NCI-H748 (cell line): Measurements from ENCODE around the gene SPOCD1.
A peak's percentile ranks its signal among the peaks of the same experiment; 100 is the strongest.

Source experiments
- DNase-seq: peaks from one replicate; lab custom pipeline; 2025; ENCODE audit not compliant: unreplicated experiment; lab: John Stamatoyannopoulos, UW

Gene SPOCD1

GRCh38 chr1:31788138-31788824, 27.5 kb downstream of the SPOCD1 start:
- DNase-seq, result peak; percentile 48

- no peak for DNase-seq
Measured at GRCh38 chr1:31787786-31788137, 28.1 kb downstream of the SPOCD1 start.

- DNase-seq, result no peak
Measured at GRCh38 chr1:31787261-31787660, 28.6 kb downstream of the SPOCD1 start.

GRCh38 chr1:31786366-31787060, 29.3 kb downstream of the SPOCD1 start:
- DNase-seq, result peak; percentile 92

- no peak for DNase-seq
Measured at GRCh38 chr1:31785947-31786290, 29.9 kb downstream of the SPOCD1 start.

- no peak for DNase-seq
Measured at GRCh38 chr1:31785020-31785946, 30.5 kb downstream of the SPOCD1 start.

GRCh38 chr1:31784356-31785019, 31.3 kb downstream of the SPOCD1 start:
- DNase-seq, result no peak

GRCh38 chr1:31783846-31784245, 32.0 kb downstream of the SPOCD1 start:
- DNase-seq, result no peak

GRCh38 chr1:31782421-31783410, 33.1 kb downstream of the SPOCD1 start:
- DNase-seq, result no peak

- DNase-seq, result no peak
Measured at GRCh38 chr1:31781756-31782371, 34.0 kb downstream of the SPOCD1 start.

GRCh38 chr1:31781138-31781755, 34.6 kb downstream of the SPOCD1 start:
- DNase-seq, result no peak

GRCh38 chr1:31780632-31781031, 35.2 kb downstream of the SPOCD1 start:
- DNase-seq, result no peak

- DNase-seq, result no peak
Measured at GRCh38 chr1:31779687-31780086, 36.1 kb downstream of the SPOCD1 start.

- no peak for DNase-seq
Measured at GRCh38 chr1:31778763-31779488, 36.9 kb downstream of the SPOCD1 start.

GRCh38 chr1:31776516-31776915, 39.3 kb downstream of the SPOCD1 start:
- DNase-seq, result no peak

- no peak for DNase-seq
Measured at GRCh38 chr1:31776032-31776431, 39.8 kb downstream of the SPOCD1 start.

- DNase-seq, result no peak
Measured at GRCh38 chr1:31775210-31775999, 40.4 kb downstream of the SPOCD1 start.

- DNase-seq, result no peak
Measured at GRCh38 chr1:31774495-31774894, 41.3 kb downstream of the SPOCD1 start.
